Kidney (tissue), 14 donors: Measurements from ENCODE around the gene BCAS3. TPM values are rescaled to one million over a fixed set of nuclear protein-coding genes. Genes with fewer than 3 reads are reported as not detected.

Experiments used
- DNase-seq, 5 donors: peaks; one replicate each; pipeline ENCODE4 v3.0.0-alpha.2; 2013 to 2020
- FAIRE-seq: peaks from 2 replicates; lab custom pipeline; 2012; peaks lifted over from hg19 to GRCh38; lab: Jason Lieb, UNC
- H3K27ac ChIP-seq, 2 donors: one replicate each; pipeline ENCODE4 v1.7.0; 2013; ENCODE audit warnings: low read depth in 2 of 2, low read length in 2 of 2, inconsistent platforms in 1 of 2
- H3K27me3 ChIP-seq: one replicate; pipeline ENCODE4 v1.7.1; 2013; ENCODE audit warnings: low read length, inconsistent platforms; ENCODE audit not compliant: control insufficient read depth, insufficient read depth
- H3K36me3 ChIP-seq, 3 donors: one replicate each; pipeline versions ENCODE4 v1.7.0 to v1.7.1; 2013; ENCODE audit warnings: low read length in 3 of 3, control low read depth in 1 of 3, inconsistent platforms in 1 of 3; ENCODE audit not compliant: insufficient read depth in 3 of 3, control insufficient read depth in 2 of 3
- H3K4me1 ChIP-seq, 3 donors: one replicate each; pipeline versions ENCODE4 v1.7.0 to v1.7.1; 2013; ENCODE audit warnings: low read length in 3 of 3, inconsistent platforms in 1 of 3, low read depth in 1 of 3; ENCODE audit not compliant: control insufficient read depth in 2 of 3, insufficient read depth in 2 of 3
- H3K4me3 ChIP-seq, 3 donors: one replicate each; pipeline versions ENCODE4 v1.7.0 to v1.8.1; 2013; ENCODE audit warnings: low read length in 3 of 3, control low read depth in 1 of 3, inconsistent platforms in 1 of 3
- H3K9ac ChIP-seq, 3 donors: one replicate each; pipeline versions ENCODE4 v1.7.0 to v1.7.1; 2013; ENCODE audit warnings: low read length in 3 of 3, control low read depth in 1 of 3, inconsistent platforms in 1 of 3
- H3K9me3 ChIP-seq, 3 donors: one replicate each; pipeline versions ENCODE4 v1.7.0 to v1.7.1; 2013; ENCODE audit warnings: low read length in 3 of 3, control low read depth in 1 of 3, inconsistent platforms in 1 of 3; ENCODE audit not compliant: control insufficient read depth in 2 of 3, insufficient read depth in 1 of 3
- CTCF ChIP-seq: IDR thresholded peaks from 3 replicates; pipeline ENCODE4 v1.5.1; 2012; ENCODE audit warnings: mild to moderate bottlenecking, moderate library complexity, borderline replicate concordance; ENCODE audit not compliant: insufficient read depth; ENCODE audit errors: extremely low read depth
- intact Hi-C: fragments of 100-400 bp; cut with DNase I; formaldehyde crosslinking; loops from one replicate; pipeline ENCODE4 v1.11.1; 2022
- polyA plus RNA-seq: library from polyadenylated mRNA; stranded (reverse); fragments of 350-450 nt; fragmentation: Illumina TruSeq; extraction: RNeasy Lipid Tissue Mini Kit (QIAGEN cat#74804); gene quantifications from one replicate; pipeline ENCODE4 v1.2.3, GENCODE V29; 2014; ENCODE audit warnings: low read depth, low replicate concordance; ENCODE audit not compliant: insufficient read depth
- total RNA-seq: library from RNA; stranded (reverse); fragmentation: NEBNext Ultra II Directional; extraction: Animal tissue kit (Norgen Biotek cat#: 25700); gene quantifications from one replicate; pipeline ENCODE4 v1.2.1, GENCODE V29; 2021
- donor health status: control.
- donor health status: control.
- donor health status: control.
- donor health status: control.
- donor health status: control.
- donor health status: DM: yes; HTN: yes; CAD: no.
- donor health status: Normal renal cell carcinoma (clear cell type).

The BCAS3 gene
- total and polyA plus RNA-seq, 2 donors from 2014 or later, result 18.3 to 44.1 TPM

GRCh38 chr17:60846175-60846574 is 168.5 kb downstream of the BCAS3 start:
- Histone ChIP-seq H3K27ac (no peak overlapping the region), H3K4me1 (no peaks in the 10 kb centered on the region), H3K27me3 (no peaks in the 10 kb centered on the region), H3K9me3 (no peaks in the 10 kb centered on the region), H3K36me3 (no peaks in the 10 kb centered on the region), H3K4me3 (no peak overlapping the region), H3K9ac (no peak overlapping the region)
- intact Hi-C loops, result no loop called here
- FAIRE-seq, result no peak
- DNase-seq, result no peak
- TF ChIP-seq CTCF, result no peak

DNA sequence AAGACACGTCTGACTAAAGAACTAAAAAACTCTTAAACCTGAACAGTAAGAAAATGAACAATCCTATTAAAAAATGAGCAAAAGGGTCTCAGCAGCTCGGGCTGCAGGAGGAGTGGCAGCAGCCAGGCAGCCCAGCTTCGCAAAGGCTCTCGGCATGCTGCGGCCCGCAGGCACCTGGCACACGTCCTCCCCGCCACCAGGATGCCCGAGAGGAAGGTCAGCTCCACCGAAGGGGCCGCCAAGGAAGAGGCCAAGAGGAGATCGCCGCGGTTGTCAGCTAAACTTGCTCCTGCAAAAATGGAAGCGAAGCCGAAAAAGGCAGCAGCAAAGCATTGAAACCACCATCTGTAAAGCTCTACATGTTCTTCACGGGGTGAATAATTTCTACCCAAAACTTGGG is 173.5 kb downstream of the BCAS3 start:
- H3K36me3 ChIP-seq, result no peaks in the 10 kb centered on the region
- no peaks in the 10 kb centered on the region for H3K4me1 ChIP-seq
- no peak overlapping the region for H3K27ac ChIP-seq
- intact Hi-C loops, result no loop called here
- FAIRE-seq (no peak), DNase-seq (no peak)
- TF ChIP-seq CTCF, result no peak
- no peaks in the 10 kb centered on the region for H3K9me3 ChIP-seq
- no peaks in the 10 kb centered on the region for H3K27me3 ChIP-seq
- H3K4me3 ChIP-seq, result no peak overlapping the region
- H3K9ac ChIP-seq, result no peak overlapping the region

DNA sequence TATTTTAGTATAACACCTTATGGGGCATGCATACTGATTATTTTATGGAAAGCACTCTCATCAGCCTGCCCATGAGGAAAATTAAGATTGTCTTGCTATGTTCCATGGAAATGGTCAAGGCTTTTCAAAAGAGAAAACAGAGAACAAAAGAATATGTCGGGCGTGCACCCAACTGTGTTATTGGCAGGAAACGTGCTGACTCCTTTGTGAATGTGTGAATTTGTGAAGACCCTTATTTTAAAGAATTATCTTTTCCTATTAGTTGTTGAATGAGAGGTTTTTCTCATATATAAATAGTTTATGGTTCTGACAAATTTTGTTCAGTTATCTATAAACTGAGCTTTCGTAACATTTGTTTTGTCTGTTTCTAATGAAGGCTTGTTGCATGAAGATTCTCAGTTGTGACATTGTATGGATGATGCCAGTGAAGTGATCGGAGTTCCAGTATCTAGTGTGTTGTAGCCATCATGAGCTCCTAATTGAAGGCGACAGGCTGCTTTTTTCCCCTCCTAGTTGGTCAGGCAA is 180.0 kb downstream of the BCAS3 start:
- H3K27ac ChIP-seq, result no peak overlapping the region
- no peaks in the 10 kb centered on the region for H3K27me3 ChIP-seq
- H3K36me3 ChIP-seq, result no peaks in the 10 kb centered on the region
- H3K9ac ChIP-seq, result no peak overlapping the region
- FAIRE-seq (no peak), DNase-seq (no peak)
- no peak for TF ChIP-seq CTCF
- H3K4me3 ChIP-seq, result no peak overlapping the region
- H3K4me1 ChIP-seq, result no peaks in the 10 kb centered on the region
- H3K9me3 ChIP-seq, result no peaks in the 10 kb centered on the region
- intact Hi-C loops, result no loop called here

GRCh38 chr17:60862482-60862881 is 184.8 kb downstream of the BCAS3 start:
- FAIRE-seq (no peak), DNase-seq (no peak)
- no peaks in the 10 kb centered on the region for H3K9me3 ChIP-seq
- H3K4me3 ChIP-seq, result no peak overlapping the region
- intact Hi-C loops, result no loop called here
- no peaks in the 10 kb centered on the region for H3K36me3 ChIP-seq
- H3K27me3 ChIP-seq, result no peaks in the 10 kb centered on the region
- TF ChIP-seq CTCF, result no peak
- H3K27ac ChIP-seq, result no peak overlapping the region
- H3K9ac ChIP-seq, result no peak overlapping the region
- H3K4me1 ChIP-seq, result no peaks in the 10 kb centered on the region
